ENCODE data around the gene MATCAP1.

MATCAP1 gene

GRCh38 chr16:67141391-67141790, 42.4 kb downstream of the MATCAP1 start:
- DNase-seq (ENCODE audit: low read depth in 2 of 2, low spot score in 1 of 2) = no peak

GRCh38 chr16:67137605-67138004, 46.2 kb downstream of the MATCAP1 start:
- no peak for DNase-seq (ENCODE audit: low read depth in 2 of 2, low spot score in 1 of 2)

- DNase-seq (ENCODE audit: low read depth in 2 of 2, low spot score in 1 of 2) = no peak
Measured at GRCh38 chr16:67129422-67129821, 54.3 kb downstream of the MATCAP1 start.

GRCh38 chr16:67128887-67129286, 54.9 kb downstream of the MATCAP1 start:
- DNase-seq (ENCODE audit: low read depth in 2 of 2, low spot score in 1 of 2) = no peak

GRCh38 chr16:67128417-67128816, 55.3 kb downstream of the MATCAP1 start:
- DNase-seq (ENCODE audit: low read depth in 2 of 2, low spot score in 1 of 2) = no peak
